ENCODE data around the gene KLF2.
"Not testable (repeated sequence)": the region's sequence is repeated elsewhere in the genome, so short reads cannot be mapped to it uniquely, and the experiment has no call there.

KLF2 gene

DNA sequence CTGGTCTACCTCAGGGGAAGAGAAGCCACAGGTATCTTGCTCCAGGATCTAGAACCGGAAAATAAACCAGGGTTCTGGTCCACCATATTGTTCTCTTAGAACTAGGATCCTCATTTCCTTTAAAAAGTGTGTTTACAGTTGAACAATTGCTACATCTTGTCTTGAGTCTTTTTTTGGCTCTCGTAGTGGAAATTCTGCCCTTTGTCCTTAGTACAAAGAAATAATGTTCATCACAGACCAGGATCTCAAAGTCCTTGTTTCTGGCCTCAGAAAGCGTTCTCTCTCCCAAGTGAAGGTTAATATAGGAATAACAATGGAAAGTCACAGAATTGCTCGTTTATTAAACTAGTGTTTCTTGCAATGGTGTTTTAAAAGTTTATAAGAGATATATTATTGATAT, 20.8 kb downstream of the KLF2 start:
- H3K4me3 ChIP-seq (ENCODE audit: low read length), result no peak overlapping the region
- no peak for DNase-seq (ENCODE audit: low read depth)
- TF ChIP-seq, protein P1, sequence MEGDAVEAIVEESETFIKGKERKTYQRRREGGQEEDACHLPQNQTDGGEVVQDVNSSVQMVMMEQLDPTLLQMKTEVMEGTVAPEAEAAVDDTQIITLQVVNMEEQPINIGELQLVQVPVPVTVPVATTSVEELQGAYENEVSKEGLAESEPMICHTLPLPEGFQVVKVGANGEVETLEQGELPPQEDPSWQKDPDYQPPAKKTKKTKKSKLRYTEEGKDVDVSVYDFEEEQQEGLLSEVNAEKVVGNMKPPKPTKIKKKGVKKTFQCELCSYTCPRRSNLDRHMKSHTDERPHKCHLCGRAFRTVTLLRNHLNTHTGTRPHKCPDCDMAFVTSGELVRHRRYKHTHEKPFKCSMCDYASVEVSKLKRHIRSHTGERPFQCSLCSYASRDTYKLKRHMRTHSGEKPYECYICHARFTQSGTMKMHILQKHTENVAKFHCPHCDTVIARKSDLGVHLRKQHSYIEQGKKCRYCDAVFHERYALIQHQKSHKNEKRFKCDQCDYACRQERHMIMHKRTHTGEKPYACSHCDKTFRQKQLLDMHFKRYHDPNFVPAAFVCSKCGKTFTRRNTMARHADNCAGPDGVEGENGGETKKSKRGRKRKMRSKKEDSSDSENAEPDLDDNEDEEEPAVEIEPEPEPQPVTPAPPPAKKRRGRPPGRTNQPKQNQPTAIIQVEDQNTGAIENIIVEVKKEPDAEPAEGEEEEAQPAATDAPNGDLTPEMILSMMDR (conservative IDR thresholded peaks at IDR 0.05; ENCODE audit: low read depth, low read length), result no peak

DNA sequence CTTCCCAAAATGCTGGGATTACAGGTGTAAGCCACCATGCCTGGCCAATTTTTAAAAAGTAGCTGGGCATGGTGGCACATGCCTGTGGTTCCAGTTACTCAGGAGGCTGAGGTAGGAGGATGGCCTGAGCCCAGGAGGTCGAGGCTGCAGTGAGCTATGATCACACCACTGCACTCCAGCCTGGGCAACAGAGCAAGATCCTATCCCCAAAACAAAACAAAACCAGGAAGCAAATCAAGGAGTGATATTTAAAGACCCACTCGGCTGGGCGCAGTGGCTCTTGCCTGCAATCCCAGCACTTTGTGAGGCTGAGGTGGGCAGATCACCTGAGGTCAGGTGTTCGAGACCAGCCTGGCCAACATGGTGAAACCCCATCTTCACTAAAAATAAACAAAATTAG, 22.5 kb downstream of the KLF2 start:
- DNase-seq (ENCODE audit: low read depth); H3K4me3 ChIP-seq (ENCODE audit: low read length): not testable (repeated sequence)

DNA sequence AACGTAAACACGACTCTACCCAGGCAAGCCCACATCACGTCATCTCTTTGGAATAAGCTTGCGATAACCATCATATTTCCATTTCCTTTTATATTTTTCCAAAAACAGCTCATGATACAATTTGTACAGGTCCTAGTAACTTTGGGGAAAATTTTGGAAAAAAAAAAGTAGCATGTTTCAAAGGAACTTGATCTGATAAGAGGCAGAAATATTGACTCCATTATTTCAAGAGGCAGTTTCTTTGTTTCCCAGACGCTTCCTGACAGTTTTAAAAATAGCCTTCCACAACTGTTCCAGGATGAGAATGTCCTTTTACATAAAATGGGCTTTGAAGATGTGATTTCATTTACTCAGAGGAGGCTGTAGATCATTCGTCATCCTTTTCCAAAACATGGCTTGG, 23.1 kb downstream of the KLF2 start:
- TF ChIP-seq, protein P1 (conservative IDR thresholded peaks at IDR 0.05; ENCODE audit: low read depth, low read length), result no peak
- DNase-seq (ENCODE audit: low read depth), result no peak
- H3K4me3 ChIP-seq (ENCODE audit: low read length), result no peak overlapping the region

DNA sequence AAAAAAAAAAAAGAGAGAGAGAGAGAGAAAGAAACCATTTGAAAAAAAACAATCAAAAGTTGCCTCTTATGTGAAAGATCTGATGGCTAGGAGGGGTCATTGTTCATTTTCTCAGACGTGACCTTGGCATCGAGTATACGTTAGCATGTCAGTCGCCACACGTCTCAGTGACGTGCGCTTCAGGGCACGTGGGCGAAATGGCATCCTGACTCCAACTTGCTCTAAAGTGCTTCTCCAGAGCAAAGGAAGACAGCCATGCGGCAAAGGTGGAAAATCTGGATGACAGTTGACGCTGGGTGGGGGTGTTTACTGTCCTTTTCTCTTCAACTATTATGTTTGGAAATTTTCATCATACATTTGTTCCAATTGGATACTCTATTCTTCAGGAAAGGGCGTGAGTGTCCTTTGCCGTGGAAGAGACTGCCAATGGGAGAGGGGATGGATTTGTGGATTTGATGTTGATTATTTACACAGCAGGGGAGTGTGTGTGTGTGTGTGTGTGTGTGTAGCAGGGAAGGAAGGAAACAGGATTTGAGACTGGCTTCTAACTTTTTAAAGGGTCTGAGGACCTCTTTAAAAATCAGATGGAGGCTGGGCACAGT, 25.0 kb downstream of the KLF2 start:
- H3K4me3 ChIP-seq (ENCODE audit: low read length), result no peak overlapping the region
- DNase-seq (ENCODE audit: low read depth), result no peak
- TF ChIP-seq, protein P1 (conservative IDR thresholded peaks at IDR 0.05; ENCODE audit: low read depth, low read length), result no peak

DNA sequence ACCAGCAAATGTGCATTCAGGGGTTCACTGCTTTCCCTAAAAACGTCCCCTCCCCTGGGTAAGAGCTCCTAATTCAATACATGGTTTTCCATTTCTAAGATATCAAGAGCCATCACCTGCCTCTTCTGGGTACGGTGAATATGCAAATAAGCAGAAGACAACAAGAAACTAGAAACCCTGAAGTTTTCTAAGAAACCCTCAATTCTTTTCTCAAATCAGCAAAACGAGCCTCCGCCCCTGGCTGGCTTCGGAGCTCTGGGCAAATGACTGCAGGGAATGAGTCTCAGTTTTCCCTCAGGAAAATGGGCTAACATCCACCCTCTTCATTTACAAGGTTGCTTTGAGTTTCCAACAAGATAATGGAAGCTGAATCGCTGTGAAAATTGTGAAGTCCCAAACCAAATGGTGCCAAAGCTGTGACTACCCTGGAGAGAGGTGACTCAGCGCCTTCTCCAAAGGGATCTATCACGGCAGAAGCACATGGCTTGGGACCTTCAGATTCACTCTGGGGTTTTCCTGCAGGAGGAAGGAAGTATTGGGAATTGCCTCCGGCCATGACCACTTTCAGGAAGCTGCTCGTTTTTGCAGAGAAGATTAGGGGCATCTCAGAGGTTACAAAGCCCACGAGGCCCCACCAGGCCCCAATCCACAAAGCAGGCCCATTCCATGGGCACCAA, 26.6 kb downstream of the KLF2 start:
- H3K4me3 ChIP-seq (ENCODE audit: low read length), result no peak overlapping the region
- TF ChIP-seq, protein P1 (conservative IDR thresholded peaks at IDR 0.05; ENCODE audit: low read depth, low read length), result no peak
- no peak for DNase-seq (ENCODE audit: low read depth)

DNA sequence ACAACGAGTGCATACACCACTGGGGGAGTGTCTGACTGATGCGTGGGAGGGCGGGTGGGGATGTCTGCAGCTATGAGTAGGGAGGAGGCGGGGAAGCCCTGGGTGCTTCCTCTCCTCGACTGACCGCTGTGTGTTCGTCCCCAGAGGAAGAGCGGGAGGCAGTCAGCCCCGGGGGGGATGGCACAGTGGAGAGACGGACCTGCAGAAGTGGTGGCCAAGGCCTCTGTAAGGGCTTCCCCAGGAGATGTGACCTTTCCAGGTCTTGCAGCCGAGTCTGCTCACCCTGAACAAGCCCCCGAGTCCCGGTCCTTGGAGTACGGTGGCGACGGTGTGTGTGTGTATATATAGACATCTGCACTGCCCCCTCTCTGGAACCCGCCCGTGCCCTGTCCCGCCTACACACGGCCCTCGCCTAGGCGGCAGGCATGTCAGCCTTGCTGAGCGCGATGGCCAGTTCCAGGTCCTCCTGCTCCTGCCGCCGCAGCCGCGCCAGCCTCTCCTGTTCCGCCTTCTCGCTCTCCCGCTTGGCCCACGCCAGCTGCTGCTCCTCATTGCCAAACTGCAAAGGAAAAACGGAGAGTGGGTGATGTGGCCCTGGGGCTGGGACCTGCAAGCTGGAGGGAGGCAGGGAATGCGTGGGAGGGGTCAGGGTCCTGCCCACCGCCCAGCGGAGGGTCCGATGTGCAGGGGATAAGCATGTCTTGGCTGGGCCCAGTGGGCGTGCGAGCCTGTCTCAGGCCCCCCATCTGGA, 30.8 kb downstream of the KLF2 start:
- TF ChIP-seq, protein P1 (conservative IDR thresholded peaks at IDR 0.05; ENCODE audit: low read depth, low read length), result no peak
- DNase-seq (ENCODE audit: low read depth), result no peak
- no peak overlapping the region for H3K4me3 ChIP-seq (ENCODE audit: low read length)

DNA sequence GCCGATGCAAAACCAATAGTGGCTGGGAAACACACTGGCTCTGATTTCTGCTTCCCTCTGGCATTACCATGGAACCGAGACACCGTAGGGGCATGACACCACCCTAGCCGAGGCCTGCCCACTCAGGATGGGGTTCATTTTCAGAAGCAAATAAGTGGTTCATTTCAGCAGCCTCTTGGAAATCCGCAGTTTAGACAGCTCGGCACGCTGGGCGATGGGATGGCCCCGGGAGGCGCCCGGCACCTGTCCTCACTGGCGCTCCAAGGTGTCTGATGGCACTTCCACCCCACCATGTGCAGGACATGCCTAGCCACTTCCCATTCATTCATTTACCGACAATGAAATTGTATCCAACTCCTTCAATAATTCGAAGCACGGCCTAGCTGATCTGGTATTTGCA, 33.8 kb downstream of the KLF2 start:
- TF ChIP-seq, protein P1 (conservative IDR thresholded peaks at IDR 0.05; ENCODE audit: low read depth, low read length), result no peak
- H3K4me3 ChIP-seq (ENCODE audit: low read length), result no peak overlapping the region
- DNase-seq (ENCODE audit: low read depth), result no peak

All from retinal pigment epithelial cell (primary cell).